Glomerular visceral epithelial cell (primary cell): ENCODE data around the gene HINFP.
"Not testable (repeated sequence)": the region's sequence is repeated elsewhere in the genome, so short reads cannot be mapped to it uniquely, and the experiment has no call there.

Experiments
- DNase-seq: peaks from one replicate; pipeline ENCODE4 v3.0.0-alpha.2; 2016; ENCODE audit errors: extremely low spot score

The HINFP gene

DNA sequence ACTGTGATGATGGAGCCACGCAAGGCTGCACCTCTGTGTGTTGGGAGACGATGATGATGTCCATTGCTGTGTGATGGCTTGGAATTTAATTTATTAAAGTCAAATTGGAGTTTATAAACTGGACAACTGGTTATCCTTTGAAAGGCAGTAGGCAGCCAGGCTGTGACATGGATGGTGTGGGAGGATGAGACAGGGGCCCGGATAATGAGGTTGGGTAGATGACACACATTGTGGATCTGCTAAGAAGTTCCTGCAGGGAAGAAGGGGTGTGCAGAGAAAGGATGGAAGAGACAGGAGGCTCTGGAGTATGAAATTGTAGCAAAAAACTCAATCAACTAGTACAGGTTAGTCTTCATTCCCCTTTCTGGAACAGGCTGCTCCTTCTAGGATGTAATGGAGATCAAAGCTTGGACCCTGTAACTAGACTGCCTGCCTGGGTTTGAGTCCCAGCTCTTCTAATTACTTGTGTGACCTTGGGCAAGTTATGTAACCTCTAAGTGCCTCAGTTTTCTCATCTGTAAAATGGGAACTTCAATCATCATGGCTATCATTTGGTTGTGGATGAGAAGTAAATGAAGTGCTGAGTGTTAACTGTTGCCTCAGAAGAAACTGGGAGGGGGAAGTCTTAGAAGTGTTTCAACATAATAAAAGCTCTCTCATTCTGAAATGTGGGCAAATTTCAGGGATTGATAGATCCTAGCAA is 4.2 kb upstream of the HINFP start:
- DNase-seq: no peak

DNA sequence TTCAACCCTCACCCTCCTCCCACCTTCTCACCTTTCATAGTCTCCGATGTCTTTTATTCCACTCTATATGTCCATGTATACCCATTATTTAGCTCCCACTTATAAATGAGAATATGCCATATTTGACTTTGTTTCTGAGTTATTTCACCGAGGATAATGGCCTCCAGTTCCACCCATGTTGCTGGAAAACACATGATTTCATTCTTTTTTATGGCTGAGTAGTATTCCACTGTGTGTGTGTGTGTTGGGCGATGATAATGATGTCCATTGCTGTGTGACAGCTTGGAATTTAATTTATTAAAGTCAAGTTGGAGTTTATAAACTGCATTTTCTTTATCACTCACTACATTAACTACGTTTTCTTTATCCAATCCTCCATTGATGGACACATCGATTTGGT is 3.2 kb upstream of the HINFP start:
- no peak for DNase-seq

DNA sequence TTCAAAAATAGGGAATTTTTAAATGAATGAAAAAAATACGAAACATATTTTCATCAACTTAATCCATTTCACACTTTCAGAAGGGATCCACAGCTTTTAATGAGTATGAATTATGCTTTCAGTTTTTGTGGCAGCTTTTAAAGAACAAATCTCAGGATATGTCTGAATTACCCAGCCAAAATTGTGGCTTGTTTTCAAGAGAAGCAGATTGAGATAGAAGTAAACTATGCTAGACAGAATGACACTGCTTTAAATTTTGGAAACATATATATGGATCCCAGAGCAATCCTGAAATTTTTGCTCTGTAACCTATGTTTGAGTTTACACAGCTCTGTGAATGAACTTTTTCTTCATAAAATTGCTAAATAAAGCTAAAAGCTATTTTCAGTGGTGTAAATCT is 2.4 kb upstream of the HINFP start:
- no peak for DNase-seq

DNA sequence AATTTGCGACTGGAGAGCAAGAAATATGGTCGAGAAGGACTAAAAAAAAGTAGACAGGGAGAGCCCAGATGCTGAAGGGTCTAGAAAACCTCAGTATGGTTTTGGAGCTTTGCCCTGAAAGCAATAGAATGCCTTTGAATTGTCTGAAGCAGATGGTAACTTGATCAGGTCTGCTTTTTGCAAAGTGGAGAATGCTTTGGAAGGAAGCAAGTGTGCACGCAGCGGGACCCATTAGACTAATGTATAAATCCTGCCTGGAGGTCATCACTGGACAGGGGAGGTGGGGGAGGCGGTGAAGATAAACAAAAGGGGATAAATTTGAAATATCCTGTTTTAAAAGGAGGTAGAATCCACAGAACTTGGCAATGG is 757 bp upstream of the HINFP start:
- DNase-seq: no peak

DNA sequence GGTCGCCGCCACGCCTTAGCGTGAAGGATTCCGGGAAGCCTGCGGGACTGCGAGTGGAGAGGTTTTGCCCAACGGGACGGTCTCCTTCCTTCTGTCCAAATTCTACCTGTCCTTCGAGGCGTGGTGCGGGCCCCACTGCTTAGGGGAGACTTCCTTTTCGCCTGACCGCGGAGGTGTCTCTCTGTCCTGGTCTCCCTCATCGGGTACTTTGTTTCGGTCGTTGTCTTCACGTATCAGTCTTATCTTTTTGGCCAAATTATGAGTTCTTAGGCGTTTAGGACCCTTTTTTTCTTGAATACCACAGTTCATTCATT is 388 bp downstream of the HINFP start:
- no peak for DNase-seq

DNA sequence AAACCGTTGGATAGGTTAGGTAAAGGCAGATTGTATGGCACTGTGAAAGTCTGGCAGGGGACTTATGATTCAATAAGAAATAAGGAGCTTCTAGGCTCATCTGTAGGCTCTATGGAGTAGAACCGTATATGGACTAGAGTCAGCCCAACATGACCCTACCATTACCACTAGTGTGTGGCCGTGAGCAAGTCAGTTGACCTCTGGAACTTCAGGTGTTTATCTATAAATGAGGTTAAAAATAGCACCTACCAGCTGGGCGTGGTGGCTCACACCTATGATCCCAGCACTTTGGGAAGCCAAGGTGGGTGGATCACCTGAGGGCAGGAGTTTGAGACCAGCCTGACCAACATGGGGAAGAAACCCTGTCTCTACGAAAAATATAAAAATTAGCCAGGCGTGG is 4.4 kb downstream of the HINFP start:
- no peak for DNase-seq

DNA sequence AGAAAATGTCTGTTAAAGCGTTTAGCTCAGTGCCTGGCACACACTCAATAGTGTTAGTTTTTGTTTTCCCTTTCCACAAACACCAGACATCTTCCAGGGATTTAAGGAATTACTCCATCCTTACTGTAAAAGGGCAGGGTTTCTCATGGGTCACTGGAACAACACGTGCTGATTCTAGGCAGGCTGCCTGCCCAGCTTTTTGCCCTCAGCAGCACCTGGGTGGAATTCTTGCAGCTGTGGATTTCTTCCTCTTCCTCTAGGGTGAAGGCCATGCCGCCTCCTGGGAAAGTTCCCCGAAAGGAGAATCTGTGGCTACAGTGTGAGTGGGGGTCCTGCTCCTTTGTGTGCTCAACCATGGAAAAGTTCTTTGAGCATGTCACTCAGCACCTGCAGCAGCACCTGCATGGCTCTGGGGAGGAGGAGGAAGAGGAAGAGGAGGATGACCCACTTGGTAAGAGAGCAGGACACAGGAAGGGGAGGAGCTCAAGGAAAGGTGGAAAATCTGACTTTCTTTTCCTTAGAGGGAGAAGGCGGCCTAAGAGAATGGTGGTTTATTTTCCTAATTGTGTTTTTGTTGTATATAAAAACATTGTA is 5.4 kb downstream of the HINFP start:
- DNase-seq: no peak

DNA sequence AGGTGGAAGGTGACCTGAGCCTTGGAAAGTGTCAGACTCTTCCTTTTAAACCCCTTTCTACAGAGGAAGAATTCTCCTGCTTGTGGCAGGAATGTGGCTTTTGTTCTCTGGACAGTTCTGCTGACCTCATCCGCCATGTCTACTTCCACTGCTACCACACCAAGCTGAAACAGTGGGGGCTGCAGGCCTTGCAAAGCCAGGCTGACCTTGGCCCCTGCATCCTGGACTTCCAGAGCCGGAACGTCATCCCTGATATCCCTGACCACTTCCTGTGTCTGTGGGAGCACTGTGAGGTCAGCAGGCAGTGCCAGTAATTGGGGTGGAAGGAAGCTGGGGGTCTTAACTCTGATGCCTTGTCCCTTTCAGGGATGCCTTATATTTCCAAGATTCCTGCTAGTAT is 9.3 kb downstream of the HINFP start:
- peak; percentile 21 for DNase-seq

DNA sequence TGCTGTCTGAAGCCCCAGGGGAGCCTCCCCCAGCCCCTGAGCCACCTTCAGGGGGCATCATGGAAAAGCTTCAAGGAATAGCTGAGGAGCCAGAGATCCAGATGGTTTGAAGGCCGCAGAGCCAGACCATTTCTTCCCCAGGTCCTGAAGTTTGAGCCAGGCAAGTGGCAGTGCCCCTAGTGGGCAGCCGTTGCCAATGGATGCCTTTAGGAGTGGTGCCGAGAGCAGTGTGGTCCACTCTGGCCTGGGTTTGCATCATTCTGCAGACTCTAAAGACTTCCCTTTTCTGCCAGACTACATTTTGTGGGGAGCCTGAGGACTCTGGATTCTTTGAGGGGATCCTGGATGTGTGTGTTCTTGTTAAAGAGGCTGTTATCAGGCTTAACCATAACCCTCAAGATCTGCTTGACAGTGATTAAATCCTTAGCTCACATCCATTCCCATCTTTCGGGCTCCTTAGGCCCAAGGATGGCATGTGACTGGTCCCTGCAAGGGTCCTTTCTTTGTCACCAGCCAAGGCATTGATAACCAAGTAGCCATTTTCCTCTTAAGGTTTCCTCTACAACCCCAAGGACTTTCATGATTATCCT is 13.1 kb downstream of the HINFP start:
- no peak for DNase-seq

DNA sequence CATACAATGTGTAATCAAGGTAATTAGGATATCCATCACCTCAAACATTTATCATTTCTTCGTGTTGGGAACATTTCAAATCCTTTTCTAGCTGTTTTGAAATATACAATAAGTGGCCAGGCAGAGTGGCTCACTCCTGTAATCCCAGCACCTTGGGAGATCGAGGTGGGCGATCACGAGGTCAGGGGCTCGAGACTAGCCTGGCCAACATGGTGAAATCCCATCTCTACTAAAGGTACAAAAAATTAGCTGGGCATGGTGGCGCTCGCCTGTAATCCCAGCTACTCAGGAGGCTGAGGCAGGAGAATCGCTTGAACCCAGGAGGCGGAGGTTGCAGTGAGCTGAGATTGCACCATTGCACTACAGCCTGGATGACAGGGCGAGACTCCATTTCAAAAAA is 17.9 kb downstream of the HINFP start:
- DNase-seq: not testable (repeated sequence)

DNA sequence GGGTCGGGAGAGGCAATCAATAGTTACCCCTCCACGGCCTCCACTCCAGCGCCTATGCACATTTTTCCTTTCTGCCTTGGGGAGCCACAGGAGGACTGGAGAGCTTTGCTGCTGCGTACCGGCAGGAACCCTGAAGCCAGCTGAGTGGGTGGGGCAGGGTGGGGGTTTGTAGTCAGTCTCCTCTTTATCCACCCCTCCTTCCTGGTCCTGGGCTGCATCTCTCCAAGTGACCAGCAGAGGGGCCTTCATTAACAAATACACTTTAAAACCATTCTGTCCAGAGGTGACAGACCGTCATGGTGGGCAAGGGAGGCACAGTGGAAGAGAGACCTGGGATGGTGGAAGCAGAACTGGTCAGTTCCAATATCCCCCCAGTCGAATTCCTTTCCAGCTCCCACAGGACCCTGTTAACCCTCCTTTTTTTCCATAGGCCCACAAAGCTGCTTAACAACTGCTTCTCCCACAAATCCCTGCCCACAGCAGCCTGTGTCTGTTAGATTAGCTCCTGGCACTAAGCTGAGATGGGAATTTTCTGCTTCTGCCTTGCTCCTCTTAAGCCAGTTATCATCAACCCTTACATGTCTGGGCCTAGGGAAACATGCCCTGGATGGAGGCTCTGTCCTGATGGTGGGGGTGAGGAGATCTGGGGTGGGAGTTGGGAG is 23.6 kb downstream of the HINFP start:
- peak; percentile 76 for DNase-seq

DNA sequence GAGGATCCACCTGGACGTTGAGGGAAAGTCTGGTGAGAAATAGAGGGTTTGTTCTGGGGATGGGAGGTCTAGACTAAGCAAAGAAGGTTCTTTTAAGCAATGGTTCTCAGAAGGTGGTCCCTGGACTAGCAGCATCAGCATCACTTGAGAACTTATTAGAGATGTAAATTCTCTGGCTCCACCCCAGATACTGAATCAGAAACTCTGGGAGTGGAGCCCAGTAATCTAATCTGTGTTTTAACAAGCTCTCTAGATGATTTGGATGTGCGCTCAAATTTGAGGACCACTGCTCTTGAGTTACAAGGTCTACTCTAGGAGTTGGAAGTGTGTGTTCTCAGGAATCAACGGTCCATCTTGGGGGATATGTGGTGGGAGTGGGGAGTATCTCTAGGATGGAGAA is 24.2 kb downstream of the HINFP start:
- DNase-seq: no peak

DNA sequence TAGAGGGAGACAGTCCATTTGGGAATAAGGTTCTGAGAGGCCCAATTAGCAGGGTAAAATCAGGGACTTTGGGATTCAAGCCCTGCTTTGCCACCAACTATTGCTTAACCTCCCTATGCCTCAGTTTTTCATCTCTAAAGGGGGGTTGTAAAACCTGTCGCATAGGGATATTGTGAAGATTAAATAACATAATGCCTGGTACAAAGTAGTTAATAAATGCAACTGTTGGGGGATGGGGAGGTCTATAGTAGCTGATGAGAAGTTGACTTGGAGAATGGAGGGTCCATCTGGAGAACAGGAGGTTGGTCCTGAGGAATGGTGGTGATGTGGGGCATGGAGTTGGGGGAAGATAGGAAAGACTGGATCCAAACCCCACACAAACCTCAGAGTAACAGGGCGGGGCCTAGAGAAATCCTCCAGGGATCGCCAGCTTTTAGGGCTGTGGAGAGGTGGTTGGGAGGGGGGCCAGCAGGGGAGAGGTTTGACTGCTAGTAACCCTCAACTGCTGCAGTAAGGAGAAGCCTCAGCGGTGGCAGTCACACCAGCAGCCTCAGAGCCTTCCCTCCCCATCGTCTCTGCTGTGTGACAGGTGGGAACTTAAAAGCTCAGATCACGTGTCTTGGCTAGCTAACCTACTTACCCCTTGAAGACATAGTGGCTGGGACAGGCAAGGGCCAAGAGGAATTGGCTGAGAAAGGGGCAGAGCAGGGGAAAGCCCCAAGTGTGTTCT is 26.4 kb downstream of the HINFP start:
- DNase-seq: no peak

DNA sequence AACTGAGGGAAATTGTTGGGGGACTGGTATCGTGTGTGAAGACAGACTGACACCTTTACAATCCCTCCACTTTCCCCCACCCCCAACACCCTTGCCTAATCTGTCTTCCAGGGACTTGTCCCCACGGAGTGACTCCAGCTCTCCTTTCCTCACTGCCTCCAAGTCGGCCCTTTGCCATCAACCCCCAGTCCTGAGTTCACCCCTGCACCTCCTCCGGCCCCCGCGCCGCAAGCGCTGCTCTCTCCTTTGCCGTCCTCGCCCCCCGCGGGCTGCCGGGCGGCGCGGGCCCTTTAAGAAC is 27.3 kb downstream of the HINFP start:
- no peak for DNase-seq

DNA sequence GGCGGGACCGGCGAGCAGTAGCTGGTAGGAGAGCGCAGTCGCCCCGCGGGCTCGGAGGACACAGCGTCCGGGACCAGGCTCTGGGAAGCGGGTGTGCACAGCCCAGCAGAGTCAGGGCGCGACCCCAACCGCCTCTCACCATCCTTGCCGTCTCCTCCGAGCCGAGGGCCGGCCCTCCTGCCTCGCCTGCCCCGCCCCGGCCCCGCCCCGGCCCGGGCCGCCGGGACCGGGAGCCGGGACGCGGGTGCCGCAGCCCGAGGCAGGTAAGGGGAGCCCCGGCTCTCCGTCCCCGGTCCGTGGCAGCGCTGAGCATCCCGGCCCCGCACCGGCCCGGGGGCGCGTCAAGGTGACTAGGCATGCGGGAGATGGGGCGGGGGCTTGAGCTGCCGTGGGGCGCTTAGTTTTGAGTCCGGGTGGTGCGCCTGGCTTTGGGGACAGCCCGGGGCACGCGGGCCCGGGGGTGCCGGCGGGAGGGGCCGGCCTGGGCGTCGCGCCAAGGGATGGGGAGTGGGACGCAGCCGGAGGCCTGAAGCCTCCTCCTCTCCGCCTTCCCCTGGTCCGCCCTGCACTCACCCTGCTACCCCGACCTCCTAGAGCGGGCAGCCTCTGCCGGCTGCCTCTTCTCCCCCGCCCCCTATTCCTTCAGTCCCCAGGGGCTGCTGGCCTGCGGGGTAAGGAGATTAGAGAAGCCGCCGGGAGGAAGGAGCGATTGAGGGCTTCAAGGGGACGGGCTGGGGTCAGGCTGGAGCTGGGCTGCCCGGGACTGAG is 27.8 kb downstream of the HINFP start, which contains the start of gene ABCG4:
TSS of gene ABCG4 (plus strand) at position 35 of the 768 bp plus-strand sequence. CDS start 914 bp downstream, outside the sequence.
- DNase-seq: no peak

DNA sequence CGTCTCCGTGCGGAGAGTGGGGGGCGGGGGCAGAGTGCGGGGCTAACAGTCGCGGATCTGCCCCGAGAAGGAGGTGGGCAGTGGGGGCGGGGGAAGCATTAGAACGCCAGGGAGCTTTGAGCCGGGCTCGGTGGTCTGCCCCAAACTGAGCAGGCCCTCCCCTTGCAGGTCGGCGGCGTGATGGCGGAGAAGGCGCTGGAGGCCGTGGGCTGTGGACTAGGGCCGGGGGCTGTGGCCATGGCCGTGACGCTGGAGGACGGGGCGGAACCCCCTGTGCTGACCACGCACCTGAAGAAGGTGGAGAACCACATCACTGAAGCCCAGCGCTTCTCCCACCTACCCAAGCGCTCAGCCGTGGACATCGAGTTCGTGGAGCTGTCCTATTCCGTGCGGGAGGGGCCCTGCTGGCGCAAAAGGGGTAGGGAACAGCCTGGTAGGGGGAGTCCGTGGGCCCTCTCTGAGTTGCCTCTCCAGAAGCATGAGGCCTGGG is 28.5 kb downstream of the HINFP start:
- DNase-seq: no peak

DNA sequence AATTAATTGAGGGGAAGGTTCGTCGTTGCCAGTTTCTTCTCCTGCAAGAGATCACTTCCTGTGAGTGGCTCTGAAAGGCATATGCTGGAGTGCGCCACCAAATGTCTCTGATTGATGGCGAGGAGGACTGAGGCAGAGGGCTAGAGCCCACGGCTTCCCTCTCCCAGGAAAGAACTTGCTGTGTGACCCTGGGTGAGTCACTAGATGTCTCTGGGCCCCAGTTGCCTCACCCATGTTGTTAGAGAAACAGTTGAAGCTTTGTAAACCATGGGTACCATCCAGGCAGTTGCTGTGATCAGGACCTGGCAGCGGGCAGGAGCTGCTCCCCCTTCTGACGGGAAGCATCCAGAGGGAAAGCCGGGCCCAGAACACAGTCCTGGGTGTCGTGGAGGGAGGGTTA is 30.7 kb downstream of the HINFP start:
- DNase-seq: no peak

DNA sequence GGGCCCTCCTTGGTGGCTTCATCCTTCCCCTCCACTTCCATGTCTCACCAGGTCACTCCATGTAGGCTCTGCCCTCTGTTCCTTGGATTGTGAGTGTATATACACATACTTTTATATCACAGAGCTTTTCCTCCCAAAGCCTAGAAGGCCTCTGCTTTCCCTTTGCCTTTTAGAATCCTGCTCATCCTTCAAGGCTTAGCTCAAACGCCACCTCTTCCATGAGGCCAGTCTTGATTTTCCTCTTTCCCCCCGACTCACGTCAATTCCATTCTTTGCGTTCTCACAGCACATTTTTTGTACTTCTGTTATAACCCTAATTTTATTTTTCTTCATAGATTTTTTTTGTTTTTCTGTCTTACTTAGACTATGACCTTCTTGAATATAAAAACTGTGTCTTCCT is 31.2 kb downstream of the HINFP start:
- no peak for DNase-seq

DNA sequence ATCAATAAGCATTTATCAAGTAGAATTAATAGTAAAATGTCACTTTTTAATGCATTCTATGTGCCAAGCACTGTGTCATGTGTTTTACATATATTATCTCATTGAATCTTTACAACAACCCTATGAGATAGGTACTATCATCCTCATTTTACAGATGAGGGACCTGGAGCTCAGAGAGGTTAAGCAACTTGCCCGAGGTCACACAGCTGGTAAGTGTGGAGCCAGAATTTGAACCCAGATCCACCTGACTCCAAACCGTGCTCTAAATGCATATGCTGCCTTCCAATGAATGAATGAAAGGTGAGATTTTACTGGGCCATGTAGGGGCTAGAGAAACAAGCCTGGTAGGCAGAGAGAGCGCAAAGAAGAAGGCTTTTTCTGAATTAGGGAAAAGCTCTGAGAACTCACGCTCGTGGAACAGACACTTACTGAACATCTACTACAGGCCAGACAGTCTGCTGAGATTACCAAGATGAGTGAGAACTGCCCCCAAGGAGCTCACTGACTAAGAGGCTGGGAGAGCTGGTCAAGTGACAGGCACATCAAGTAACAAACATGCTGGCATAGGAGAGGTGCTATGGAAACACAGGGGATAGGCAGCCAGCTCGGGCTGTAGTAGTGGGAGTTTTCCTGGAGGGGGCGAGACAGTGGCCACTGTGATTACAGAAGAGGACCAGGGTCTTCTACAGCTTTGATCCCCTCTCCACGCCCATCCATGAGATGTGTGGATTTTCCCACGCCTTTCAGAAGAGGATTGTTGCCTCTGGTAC is 31.9 kb downstream of the HINFP start:
- DNase-seq: no peak

DNA sequence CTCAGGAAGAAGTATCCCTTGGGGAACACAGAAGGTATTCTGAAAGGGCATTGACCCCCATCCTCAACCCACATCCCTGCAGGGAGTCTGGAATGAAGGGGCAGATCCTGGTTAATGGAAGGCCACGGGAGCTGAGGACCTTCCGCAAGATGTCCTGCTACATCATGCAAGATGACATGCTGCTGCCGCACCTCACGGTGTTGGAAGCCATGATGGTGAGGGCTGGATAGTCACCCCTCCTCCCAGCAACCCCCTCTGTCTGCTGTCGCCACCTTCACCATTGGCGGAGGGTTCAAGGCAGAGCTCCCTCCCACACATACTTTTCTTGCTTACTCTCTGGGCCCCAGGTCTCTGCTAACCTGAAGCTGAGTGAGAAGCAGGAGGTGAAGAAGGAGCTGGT is 32.8 kb downstream of the HINFP start:
- DNase-seq: no peak
